ENCODE results near the gene PLEKHA7. TPM values are rescaled to one million over a fixed set of nuclear protein-coding genes. Genes with fewer than 3 reads are reported as not detected.

Gene PLEKHA7
- total RNA-seq, 1 donor from 2014 or later, result 18.2 TPM

DNA sequence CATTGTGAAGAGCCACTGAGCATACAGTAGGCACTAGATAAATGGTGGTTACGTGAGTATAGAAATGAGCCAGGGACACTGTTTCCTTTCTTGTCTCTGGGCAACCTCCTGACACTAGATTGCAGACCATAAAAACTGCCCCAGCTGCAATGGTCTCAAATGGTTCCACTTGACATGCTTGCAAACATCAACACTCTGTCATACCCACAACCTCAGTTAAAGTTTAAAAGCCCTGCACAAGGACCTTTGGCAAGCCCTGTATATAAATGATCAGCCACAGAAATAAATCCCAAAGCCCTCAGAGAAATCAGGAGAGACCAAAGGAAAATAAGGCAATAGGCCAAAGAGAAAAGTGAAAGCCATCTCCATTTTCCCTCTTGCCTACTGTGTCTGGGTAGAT lies 20.7 kb downstream of the PLEKHA7 start:
- Mint-ChIP-seq H3K27ac (ENCODE audit: unreplicated experiment) (no peak overlapping the region), H3K36me3 (ENCODE audit: low read depth) (no peaks in the 10 kb centered on the region), H3K27me3 (ENCODE audit: low read depth) (peaks cover 32% of the 10 kb centered on the region), H3K4me3 (no peak overlapping the region), H3K9me3 (no peaks in the 10 kb centered on the region), H3K4me1 (no peaks in the 10 kb centered on the region)
- DNase-seq (ENCODE audit: low read depth, low spot score), result no peak
- TF ChIP-seq, protein P1, sequence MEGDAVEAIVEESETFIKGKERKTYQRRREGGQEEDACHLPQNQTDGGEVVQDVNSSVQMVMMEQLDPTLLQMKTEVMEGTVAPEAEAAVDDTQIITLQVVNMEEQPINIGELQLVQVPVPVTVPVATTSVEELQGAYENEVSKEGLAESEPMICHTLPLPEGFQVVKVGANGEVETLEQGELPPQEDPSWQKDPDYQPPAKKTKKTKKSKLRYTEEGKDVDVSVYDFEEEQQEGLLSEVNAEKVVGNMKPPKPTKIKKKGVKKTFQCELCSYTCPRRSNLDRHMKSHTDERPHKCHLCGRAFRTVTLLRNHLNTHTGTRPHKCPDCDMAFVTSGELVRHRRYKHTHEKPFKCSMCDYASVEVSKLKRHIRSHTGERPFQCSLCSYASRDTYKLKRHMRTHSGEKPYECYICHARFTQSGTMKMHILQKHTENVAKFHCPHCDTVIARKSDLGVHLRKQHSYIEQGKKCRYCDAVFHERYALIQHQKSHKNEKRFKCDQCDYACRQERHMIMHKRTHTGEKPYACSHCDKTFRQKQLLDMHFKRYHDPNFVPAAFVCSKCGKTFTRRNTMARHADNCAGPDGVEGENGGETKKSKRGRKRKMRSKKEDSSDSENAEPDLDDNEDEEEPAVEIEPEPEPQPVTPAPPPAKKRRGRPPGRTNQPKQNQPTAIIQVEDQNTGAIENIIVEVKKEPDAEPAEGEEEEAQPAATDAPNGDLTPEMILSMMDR (conservative IDR thresholded peaks at IDR 0.05), result no peak

DNA sequence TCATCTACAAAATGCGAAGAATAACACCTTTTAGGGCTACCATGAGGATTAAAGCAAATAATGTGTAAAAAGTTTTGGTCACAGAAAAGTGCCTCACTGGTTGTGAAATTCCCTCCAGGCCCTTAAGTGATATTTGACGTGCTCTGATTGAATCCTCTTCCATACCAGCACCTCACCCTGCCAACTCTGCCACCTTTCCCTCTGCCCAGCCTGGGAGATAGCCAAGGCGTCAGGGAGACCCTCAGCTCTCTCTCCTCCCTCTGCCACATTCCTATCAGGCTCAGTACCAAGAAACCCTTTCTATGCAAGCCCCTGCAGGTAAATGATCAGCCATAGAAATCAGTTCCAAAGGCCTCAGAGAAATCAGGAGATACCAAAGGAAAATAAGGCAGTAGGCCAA lies 21.4 kb downstream of the PLEKHA7 start:
- Mint-ChIP-seq H3K4me3 (no peak overlapping the region), H3K27ac (ENCODE audit: unreplicated experiment) (no peak overlapping the region), H3K4me1 (peaks cover 1% of the 10 kb centered on the region), H3K27me3 (ENCODE audit: low read depth) (peaks cover 32% of the 10 kb centered on the region), H3K36me3 (ENCODE audit: low read depth) (no peaks in the 10 kb centered on the region), H3K9me3 (no peaks in the 10 kb centered on the region)
- DNase-seq (ENCODE audit: low read depth, low spot score), result no peak
- TF ChIP-seq, protein P1 (conservative IDR thresholded peaks at IDR 0.05), result no peak

DNA sequence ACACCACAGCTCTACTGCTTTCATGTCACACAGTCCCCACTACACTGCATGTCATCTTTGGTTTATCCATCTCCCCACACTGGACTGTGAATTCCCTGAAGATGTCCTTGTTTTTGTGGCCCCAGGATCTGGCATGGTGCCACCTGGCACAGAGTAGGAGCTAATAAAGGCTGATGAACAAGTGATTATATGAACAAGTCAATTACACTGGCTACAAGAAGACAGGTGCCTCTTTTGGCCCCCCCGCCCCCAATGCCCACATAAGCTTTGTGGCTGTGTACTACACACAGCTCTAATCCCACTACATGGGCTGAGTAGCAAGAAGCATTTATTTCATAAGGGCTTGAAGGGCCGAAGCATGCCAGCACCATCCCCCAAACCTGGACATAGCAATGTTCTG lies 24.7 kb downstream of the PLEKHA7 start:
- DNase-seq (ENCODE audit: low read depth, low spot score), result no peak
- Mint-ChIP-seq H3K4me3 (no peak overlapping the region), H3K27me3 (ENCODE audit: low read depth) (peaks cover 21% of the 10 kb centered on the region), H3K36me3 (ENCODE audit: low read depth) (no peaks in the 10 kb centered on the region), H3K4me1 (peaks cover 23% of the 10 kb centered on the region), H3K27ac (ENCODE audit: unreplicated experiment) (no peak overlapping the region), H3K9me3 (no peaks in the 10 kb centered on the region)
- TF ChIP-seq, protein P1 (conservative IDR thresholded peaks at IDR 0.05), result no peak

DNA sequence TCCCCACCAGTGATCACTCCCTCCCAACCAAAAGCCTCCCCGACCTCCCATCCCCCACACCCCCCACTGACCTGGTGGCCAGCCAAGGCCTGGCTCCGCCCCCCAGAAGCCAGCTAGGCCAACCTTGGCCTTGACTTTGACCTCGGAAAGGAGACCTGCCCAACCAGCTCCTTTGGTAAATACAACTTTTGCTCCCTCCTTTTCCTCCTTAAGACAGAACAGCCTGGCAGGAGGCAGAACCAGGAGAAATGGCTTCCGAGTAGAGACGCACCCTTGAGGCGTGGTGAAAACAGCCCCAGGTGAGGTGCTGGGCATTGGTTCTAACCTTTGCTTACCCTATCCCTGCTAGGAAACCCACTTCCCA lies 27.0 kb downstream of the PLEKHA7 start:
- peaks cover 14% of the 10 kb centered on the region for H3K27me3 Mint-ChIP-seq (ENCODE audit: low read depth)
- TF ChIP-seq, protein P1 (conservative IDR thresholded peaks at IDR 0.05), result no peak
- H3K9me3 Mint-ChIP-seq, result no peaks in the 10 kb centered on the region
- H3K4me3 Mint-ChIP-seq, result no peak overlapping the region
- DNase-seq (ENCODE audit: low read depth, low spot score), result no peak
- no peak overlapping the region for H3K27ac Mint-ChIP-seq (ENCODE audit: unreplicated experiment)
- H3K4me1 Mint-ChIP-seq, result peaks cover 39% of the 10 kb centered on the region
- H3K36me3 Mint-ChIP-seq (ENCODE audit: low read depth), result no peaks in the 10 kb centered on the region

DNA sequence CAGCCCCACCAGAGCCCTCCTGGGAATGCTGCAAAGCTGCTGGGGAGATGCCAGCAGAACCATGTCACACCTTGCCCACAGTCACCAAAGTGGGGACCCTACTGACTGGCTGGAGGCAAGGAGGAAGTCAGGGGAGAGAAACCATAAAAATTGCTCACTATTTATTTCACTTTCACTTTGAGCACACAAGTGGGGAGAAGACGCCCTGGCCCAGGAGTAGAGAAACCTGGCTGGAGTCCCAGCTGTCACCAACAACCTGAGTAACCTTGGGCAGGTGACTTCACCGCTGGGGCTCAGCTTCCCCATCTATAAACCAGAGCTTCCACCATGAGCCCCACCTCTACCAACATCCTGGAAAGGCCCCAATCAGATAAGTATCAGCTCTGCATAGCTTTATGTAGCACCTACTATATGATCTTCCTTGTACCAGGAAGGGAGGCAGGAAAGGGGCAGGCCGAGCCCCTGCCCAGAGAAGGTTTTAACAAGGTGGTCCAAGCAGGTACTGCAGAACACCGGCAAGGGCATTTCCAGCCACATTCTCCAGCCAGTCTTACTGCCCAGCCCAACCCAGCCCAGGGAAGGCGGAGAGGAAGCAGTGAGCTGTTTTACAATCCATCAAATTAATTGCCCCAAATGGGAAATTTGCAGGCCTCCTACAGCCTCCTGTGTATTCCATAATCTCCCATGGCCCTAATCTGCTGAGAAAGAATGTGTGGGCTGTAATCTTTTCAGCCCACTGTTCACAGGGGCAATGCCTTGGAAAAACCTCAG lies 27.6 kb downstream of the PLEKHA7 start:
- no peak for DNase-seq (ENCODE audit: low read depth, low spot score)
- H3K27ac Mint-ChIP-seq (ENCODE audit: unreplicated experiment), result no peak overlapping the region
- TF ChIP-seq, protein P1 (conservative IDR thresholded peaks at IDR 0.05), result no peak
- H3K4me1 Mint-ChIP-seq, result peaks cover 45% of the 10 kb centered on the region
- H3K27me3 Mint-ChIP-seq (ENCODE audit: low read depth), result peaks cover 14% of the 10 kb centered on the region
- no peaks in the 10 kb centered on the region for H3K9me3 Mint-ChIP-seq
- no peak overlapping the region for H3K4me3 Mint-ChIP-seq
- H3K36me3 Mint-ChIP-seq (ENCODE audit: low read depth), result no peaks in the 10 kb centered on the region
